ENCODE measurements around the gene FLAD1. TPM values are rescaled to one million over a fixed set of nuclear protein-coding genes. Genes with fewer than 3 reads are reported as not detected.
A peak's percentile ranks its signal among the peaks of the same experiment; 100 is the strongest.

The FLAD1 gene
- total and polyA plus RNA-seq, 2 of the 8 experiments (the other 6 are each of a cell fraction or from before 2014, with no cell fraction given), result 104 to 143 TPM

GRCh38 chr1:154982897-154983648, at the start of gene FLAD1 (continued):
- no peak for TF ChIP-seq NANOG (IDR thresholded peaks at IDR 0.05; ENCODE audit: insufficient read depth, low read depth, low read length, poor library complexity, severe bottlenecking)
- peak; percentile 81 for TF ChIP-seq SAP30 (IDR thresholded peaks at IDR 0.05; ENCODE audit: insufficient read depth, insufficient replicate concordance, low read length)
- no peak for TF ChIP-seq KDM4A (IDR thresholded peaks at IDR 0.05; ENCODE audit: low read depth, low read length, severe bottlenecking)
- TF ChIP-seq TAF1 (IDR thresholded peaks at IDR 0.05; ENCODE audit: low read depth, low read length), result peak; percentile 91
- TF ChIP-seq YY1 (IDR thresholded peaks at IDR 0.05; ENCODE audit: low read depth, low read length), result 0 out of 2 replicates have a peak, but pooled peaks have one; percentile 5
- peak; percentile 15; the same call in 1 of the 2 replicates for TF ChIP-seq CREB1 (IDR thresholded peaks at IDR 0.05)
- peak; percentile 98 for TF ChIP-seq SP2 (IDR thresholded peaks at IDR 0.05; ENCODE audit: low read length)
- TF ChIP-seq POU5F1 (IDR thresholded peaks at IDR 0.05; ENCODE audit: low read depth, low read length), result peak; percentile 51; the same call in 1 of the 2 replicates
- TF ChIP-seq CEBPB (IDR thresholded peaks at IDR 0.05; ENCODE audit: low read depth, low read length), result no peak
- peak; percentile 90 for TF ChIP-seq GABPA (IDR thresholded peaks at IDR 0.05; ENCODE audit: borderline replicate concordance, insufficient read depth, low read length)
- TF ChIP-seq CTBP2 (IDR thresholded peaks at IDR 0.05; ENCODE audit: borderline replicate concordance, insufficient read depth, insufficient read length, low read length), result no peak
- peak; percentile 74 to 78; a peak in 2 of 3 replicates for TF ChIP-seq POLR2A (IDR thresholded peaks at IDR 0.05; ENCODE audit: control extremely low read depth in 1 of 2, low read depth in 2 of 2, low read length in 2 of 2)
- TF ChIP-seq CBX8 (IDR thresholded peaks at IDR 0.05; ENCODE audit: borderline replicate concordance, low read depth, low read length), result no peak
- TF ChIP-seq E2F6 (IDR thresholded peaks at IDR 0.05), result peak; percentile 95
- TF ChIP-seq MAFK (IDR thresholded peaks at IDR 0.05; ENCODE audit: low read depth, low read length), result no peak

Data from H1 (cell line).